GM18858 (cell line): ENCODE measurements around the gene BLOC1S5.
A peak's percentile ranks its signal among the peaks of the same experiment; 100 is the strongest.
"Not testable (repeated sequence)": the region's sequence is repeated elsewhere in the genome, so short reads cannot be mapped to it uniquely, and the experiment has no call there.

Experiments used
- ATAC-seq: cut with Tn5 transposase; IDR thresholded peaks from one replicate; pipeline ENCODE4 v1.9.1; 2021; ENCODE audit not compliant: unreplicated experiment

Gene BLOC1S5

GRCh38 chr6:8047541-8048292, 16.5 kb downstream of the BLOC1S5 start:
- no peak for ATAC-seq

DNA sequence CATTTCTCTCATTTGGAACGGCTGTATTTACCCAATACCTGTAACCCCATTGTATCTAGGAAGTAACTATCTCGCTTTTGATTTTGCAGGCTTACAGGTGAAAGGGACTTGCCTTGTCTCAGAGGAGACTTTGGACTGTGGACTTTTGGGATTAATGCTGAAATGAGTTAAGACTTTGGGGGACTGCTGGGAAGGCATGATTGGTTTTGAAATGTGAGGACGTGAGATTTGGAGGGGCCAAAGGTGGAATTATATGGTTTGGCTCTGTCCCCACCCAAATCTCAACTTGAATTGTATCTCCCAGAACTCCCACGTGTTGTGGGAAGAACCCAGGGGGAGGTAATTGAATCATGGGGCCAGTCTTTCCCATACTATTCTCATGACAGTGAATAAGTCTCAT, 18.4 kb downstream of the BLOC1S5 start:
- ATAC-seq: not testable (repeated sequence)

GRCh38 chr6:8043221-8043620, 21.0 kb downstream of the BLOC1S5 start:
- ATAC-seq: no peak

DNA sequence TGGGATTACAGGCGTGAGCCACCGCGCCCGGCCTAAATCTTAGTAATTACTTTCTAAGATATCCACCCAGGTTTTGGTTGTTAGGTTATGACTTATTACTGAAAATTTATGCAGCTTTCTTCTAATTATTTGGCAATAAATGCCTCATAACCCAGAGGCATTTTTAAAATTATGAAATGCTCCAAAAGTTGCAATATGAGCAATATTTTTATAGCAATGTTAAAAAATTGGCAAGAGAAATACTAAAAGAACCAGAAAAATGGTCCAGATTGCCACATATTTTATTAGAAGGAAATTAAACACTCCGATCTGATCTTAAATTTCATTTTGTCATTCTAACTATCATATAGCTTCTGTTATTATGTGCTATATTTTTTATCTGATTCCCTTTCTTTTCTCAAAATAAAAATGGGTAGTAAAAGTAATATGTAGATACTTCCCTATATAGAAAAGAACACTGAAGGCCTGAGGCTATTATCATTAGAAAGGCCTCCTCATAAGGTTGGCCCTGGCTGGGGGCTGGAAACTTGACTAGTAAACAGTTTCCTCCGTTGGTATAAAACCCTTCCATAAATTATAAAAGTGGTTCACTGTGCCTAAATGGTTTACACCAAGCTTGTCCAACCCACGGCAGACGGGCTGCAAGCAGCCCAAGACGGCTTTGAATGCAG, 22.1 kb downstream of the BLOC1S5 start:
- no peak for ATAC-seq

DNA sequence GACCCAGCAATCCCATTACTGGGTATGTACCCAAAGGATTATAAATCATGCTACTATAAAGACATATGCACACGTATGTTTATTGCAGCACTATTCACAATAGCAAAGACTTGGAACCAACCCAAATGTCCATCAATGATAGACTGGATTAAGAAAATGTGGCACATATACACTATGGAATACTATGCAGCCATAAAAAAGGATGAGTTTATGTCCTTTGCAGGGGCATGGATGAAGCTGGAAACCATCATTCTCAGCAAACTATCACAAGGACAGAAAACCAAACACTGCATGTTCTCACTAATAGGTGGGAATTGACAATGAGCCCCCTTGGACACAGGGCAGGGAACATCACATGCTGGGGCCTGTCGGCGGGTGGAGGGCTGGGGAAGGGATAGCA, 30.1 kb downstream of the BLOC1S5 start:
- not testable (repeated sequence) for ATAC-seq

DNA sequence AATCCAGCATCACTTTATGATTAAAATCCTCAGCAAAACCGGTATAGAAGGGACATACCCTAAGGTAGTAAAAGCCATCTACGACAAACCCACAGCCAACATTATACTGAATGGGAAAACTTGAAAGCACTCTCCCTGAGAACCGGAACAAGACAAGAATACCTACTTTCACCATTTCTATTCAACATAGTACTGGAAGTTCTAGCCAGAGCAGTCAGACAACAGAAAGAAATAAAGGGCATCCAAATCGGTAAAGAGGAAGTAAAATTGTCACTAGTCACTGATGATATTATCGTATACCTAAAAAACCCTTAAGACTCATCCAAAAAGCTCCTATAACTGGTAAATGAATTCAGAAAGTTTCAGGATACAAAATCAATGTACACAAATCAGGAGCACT, 33.3 kb downstream of the BLOC1S5 start:
- ATAC-seq: no peak

DNA sequence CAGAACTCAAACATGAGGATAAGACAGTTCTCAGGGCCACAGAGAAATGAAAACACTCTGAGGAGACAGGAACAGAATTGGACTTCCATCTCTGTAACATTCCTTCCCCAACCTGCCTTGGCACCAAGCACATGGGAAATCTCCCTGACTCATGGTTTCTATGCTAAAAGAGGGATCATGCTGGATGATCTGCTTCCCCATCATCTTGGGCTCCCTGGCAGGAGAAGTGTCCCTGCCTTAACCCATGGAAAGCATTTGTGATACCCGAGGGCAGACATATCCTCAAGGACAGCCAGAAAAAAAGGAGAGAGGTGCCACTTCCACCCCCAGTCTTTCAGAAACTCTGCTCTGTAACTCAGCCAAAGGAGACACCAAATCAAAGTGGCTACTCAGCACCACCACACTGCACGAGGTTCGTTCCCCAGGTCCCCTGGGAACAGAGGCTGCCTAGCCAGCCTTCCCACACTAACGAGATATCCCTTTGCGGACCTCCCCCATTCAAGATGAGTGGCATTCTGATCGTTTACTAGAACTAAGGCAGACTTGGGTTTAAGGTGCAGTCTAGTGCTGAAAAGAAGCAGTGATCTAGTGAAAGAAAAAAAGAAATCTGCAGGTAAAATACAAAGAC, 34.8 kb downstream of the BLOC1S5 start:
- no peak for ATAC-seq

GRCh38 chr6:8027965-8028651, 36.1 kb downstream of the BLOC1S5 start:
- ATAC-seq: no peak

DNA sequence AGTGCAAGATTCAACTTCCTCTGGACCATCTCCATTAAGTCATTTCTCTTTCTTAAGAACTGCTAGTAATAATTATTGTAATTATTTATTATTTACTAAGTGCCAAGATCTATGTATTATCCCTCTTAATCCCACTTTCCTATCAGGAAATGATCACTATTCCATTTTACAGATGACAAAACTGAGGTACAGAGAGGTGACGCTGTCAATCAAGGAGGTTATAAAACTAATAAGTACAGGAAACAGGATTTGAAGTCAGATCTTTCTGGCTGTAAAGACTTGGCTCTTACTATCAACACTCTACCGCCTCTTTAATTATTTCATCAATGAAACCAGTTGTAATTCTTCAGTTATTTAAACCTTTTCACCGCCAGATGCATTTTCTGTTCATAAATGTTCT, 37.4 kb downstream of the BLOC1S5 start:
- no peak for ATAC-seq

- ATAC-seq: no peak
Measured at GRCh38 chr6:8025191-8025590, 39.0 kb downstream of the BLOC1S5 start.

DNA sequence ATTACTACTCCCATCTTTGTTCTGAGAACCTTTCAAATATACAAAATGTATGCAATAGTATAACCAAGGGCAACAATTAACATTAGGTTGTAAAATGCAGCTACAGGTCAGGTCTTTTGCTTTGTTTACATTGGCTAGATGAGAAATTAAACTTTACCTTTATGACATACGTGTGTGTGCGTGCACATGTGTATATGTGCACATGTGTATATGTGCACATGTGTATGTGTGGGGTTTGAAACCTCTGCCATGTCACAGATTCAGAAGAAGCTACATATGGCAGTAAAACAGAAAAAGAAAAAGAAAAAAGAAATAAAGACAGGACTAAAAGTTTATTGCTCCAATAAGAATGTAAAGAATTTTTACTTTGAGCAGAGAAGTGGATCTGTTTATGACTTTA, 40.6 kb downstream of the BLOC1S5 start:
- ATAC-seq: no peak

DNA sequence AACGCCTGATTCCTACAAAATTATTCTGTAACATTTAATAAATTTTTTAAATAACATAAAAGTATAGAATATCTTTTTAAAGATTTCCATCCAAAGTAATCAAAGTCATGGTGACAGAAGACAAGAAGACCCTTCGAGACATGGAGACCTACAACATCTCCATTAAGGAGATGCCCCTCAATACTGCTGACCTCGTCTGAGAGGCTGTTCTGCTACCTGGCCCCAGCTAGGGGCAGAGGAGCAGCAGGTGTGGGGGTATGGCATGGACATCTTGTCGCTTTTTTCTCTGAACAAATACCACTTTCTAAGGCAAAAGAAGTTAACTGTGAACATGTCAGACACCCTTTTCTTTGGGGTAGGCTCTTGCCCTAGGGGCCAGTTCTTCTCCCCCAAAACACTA, 44.1 kb downstream of the BLOC1S5 start:
- ATAC-seq: no peak

DNA sequence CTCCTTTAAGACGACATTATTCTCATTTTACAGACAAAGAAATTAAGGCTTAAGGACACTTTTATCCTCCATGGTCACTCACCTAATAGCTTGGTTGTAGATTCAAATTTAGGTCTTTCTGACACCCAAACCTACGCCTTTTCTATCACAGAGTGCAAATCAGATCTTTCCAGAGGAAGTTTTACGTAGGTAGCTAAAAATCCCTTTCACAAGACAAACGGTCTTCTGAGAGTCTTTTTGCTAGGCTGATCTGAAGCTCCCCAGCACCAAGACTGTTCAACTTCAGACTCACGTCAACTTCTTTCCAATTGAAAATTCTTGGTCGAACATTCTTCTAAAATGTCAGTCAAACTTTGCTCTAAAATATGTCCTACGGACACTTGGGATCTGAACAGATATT, 46.5 kb downstream of the BLOC1S5 start:
- no peak for ATAC-seq

- peak; percentile 62 for ATAC-seq
Measured at GRCh38 chr6:8017276-8017701, 46.9 kb downstream of the BLOC1S5 start.

DNA sequence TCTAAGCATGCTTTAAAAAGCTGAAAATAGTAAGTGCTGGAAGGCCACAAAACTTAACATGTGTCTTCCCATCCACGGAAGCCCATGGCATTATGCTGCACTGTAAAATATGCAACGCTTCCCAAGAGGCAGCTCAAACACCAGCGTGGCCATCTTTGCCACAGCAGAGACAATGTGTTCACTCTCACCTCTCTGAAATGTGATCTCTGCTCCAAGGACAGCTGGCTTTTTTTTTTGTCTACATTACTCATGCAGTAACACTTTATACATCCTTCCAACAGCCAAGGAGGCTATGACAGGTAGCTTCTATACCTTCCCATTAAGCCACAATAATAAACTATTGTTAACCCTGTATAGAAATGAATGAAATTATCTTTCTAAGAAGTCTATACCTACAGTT, 49.2 kb downstream of the BLOC1S5 start:
- no peak for ATAC-seq

GRCh38 chr6:8013763-8014162, 50.4 kb downstream of the BLOC1S5 start:
- no peak for ATAC-seq

- no peak for ATAC-seq
Measured at GRCh38 chr6:8006208-8006607, 58.0 kb downstream of the BLOC1S5 start.

DNA sequence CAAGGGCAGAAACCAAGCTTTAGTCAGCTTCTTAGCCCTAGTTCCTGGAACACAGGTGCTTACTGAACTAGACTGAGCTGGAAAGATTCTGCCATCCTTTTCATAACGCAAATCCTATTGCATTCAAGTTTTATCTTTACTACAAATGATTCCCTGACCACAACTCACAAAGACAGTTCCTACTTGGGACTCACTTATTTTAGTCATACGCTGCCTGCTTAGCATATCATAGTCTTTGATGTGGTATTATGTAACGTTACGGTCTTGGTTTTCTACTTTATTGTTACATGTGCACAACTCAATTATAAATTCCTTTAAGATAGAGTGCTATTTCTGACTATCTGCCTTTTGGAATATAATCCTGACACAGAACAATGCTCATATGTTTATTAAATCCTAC, 59.1 kb downstream of the BLOC1S5 start:
- no peak for ATAC-seq

DNA sequence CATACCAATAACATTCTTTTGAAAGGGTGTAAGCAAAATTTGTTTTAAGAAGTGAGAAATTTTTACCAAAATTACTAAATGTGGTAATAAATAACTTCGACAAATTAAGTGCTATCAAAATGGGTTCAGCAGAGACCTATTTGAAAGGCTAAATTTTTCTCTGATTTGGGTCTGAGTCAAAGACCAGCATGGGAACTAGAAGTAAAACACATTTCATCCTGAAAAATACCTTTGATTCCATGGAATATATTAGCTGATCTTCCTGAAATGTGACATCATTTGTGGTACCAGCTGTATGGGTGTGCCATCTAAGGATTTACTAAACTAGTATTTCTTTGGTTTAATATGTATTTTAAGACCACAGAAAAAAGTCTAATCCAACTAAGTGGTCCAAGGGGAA, 63.6 kb downstream of the BLOC1S5 start:
- no peak for ATAC-seq

GRCh38 chr6:8000188-8000596, 64.0 kb downstream of the BLOC1S5 start:
- no peak for ATAC-seq

DNA sequence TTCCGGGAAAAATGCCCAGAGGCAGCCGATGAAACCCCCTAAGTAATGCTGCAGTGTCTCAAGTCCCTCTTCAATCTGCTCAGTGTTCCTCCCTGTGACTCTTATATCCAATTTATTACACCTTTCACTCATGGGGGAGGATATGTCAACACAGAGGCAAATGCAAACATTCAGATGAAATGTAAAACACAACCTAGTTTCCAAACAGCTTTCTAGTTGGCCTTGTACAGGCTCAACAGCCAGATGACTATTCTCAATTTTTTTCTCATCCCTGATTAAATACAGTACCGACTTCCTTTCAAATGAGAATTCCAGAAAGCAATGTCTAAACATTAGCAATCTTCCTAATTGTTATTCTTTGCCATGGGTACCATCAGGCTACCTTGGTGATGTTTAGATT, 65.0 kb downstream of the BLOC1S5 start:
- no peak for ATAC-seq
